Stimulated activated CD8-positive, alpha-beta memory T cell treated with anti-CD3 and anti-CD28 coated beads, Interleukin-7, amount 100 ng/mL, for 24 hours (primary cell): ENCODE measurements around the gene ZFP36L1.

Source experiments
- DNase-seq: peaks from one replicate; pipeline ENCODE4 v3.0.0-alpha.2; 2020; ENCODE audit warnings: low read depth

Gene ZFP36L1

GRCh38 chr14:68762953-68763764, 29.7 kb downstream of the ZFP36L1 start:
- DNase-seq = no peak

DNA sequence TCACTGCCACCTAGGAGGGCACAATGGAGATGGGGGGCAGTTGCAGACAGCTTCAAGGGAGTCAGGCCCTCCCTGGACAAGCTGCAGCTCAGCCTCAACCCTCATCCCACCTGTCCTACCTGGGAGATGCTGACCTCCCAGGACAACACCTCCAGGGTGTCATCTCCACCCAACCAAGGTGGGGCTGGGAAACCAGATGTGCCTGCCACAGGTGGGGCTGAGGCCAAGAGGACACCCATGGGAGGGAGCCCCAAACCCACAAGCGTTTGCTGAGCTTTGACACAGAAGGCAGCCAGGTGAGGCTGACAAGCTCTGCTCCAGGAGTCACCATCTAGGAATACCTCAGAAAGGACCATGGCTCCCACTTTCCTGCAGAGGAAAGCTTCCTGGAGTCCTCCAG, 31.5 kb downstream of the ZFP36L1 start:
- no peak for DNase-seq

- no peak for DNase-seq
These were observed 32.1 kb downstream of the ZFP36L1 start for GRCh38 chr14:68760761-68761160.

GRCh38 chr14:68759937-68760336, 32.9 kb downstream of the ZFP36L1 start:
- DNase-seq = no peak

- DNase-seq = no peak
These were observed 33.8 kb downstream of the ZFP36L1 start for GRCh38 chr14:68759017-68759560.

GRCh38 chr14:68758301-68758700, 34.6 kb downstream of the ZFP36L1 start:
- no peak for DNase-seq

DNA sequence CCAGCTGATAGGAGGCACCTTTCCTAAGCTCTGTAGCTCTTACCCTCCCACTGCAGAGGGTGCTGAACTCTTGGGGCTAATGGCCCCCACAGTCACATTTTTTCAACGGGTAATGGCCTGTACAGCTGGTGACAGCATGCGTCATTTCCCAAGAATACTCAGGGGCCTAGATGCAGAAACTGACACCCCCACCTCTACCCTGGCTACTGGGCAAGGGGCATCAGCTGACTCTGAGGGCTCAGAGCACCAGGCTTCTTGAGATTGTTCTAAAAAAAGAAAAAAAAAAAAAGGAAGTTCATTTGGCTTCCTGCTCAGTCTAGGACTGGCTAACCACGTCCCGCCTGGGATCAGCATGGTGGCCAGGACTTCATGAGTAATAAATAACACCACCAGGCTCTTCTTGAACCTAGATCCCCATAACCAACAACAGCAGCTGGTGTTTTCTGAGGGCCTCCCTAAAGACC, 35.2 kb downstream of the ZFP36L1 start:
- DNase-seq = no peak

DNA sequence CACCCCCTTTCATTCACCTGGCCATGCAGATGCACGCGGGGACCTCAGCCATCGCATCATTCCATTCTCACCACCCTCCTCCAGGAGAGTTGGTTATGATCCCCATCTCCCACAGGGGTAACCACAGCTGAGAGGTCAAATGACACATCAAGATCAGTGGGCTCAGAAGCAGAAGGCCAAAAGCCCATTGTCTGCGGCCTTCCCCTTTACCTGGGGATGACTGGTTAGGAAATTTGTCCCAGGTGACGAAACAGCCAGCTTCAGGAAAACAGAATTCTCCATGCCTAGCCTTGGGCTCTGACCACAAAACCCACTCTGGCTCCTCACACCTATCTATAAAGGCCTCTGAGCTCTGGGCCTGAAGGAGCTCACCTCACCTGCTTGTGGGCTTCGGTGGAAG, 36.1 kb downstream of the ZFP36L1 start:
- DNase-seq = no peak

GRCh38 chr14:68756000-68756481, 36.8 kb downstream of the ZFP36L1 start:
- DNase-seq = no peak

- no peak for DNase-seq
These were observed 37.9 kb downstream of the ZFP36L1 start for GRCh38 chr14:68755016-68755353.

DNA sequence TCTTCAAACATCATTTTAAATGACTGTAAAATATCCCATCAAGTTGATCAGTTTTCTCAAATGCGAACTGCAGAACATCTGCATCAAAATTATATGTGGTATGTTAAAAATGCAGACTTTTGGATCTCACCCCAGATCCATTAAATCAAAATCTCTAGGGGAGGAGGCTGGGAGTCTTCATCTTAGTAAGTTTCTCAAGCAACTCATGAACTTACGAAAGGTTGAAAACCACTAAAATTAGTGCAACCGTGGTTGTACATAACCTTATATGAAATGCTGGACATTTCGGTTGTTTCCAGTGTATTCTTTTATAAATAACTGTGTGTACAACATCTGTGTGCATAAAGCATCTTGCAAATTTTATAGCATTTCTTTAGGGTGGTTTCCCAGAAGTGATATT, 39.2 kb downstream of the ZFP36L1 start:
- DNase-seq = no peak

DNA sequence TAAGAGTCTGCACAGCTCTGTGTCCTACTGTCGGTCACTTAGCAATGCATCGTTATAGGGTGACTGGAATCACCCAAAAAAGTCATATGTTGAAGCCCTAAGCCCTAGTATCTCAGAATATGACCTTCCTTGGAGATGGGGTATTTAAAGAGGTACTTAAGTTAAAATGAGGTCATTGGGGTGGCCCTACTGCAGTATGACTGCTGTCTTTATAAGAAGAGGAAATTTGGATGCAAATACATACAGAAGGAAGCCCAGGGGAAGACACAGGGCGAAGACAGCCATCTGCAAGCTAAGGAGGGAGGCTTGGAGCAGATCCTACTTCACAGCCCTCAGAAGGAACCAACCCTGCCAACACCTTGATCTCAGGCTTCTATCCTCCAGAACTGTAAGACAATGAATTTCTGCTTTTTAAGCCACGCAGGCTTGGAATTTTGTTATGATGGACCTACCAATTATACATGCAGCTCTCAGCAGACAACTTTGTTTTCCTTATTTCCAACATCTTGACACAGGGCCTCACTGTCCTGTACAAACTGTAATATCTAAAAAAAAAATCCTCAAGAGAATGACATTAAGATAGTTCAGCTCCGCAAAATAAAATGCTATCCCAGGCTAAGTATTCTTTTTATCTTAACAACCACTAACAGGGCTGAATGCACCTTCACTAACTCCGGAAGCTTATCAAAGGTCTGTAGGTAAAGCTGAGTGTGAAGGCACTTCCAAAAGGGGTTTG, 40.4 kb downstream of the ZFP36L1 start:
- DNase-seq = no peak

DNA sequence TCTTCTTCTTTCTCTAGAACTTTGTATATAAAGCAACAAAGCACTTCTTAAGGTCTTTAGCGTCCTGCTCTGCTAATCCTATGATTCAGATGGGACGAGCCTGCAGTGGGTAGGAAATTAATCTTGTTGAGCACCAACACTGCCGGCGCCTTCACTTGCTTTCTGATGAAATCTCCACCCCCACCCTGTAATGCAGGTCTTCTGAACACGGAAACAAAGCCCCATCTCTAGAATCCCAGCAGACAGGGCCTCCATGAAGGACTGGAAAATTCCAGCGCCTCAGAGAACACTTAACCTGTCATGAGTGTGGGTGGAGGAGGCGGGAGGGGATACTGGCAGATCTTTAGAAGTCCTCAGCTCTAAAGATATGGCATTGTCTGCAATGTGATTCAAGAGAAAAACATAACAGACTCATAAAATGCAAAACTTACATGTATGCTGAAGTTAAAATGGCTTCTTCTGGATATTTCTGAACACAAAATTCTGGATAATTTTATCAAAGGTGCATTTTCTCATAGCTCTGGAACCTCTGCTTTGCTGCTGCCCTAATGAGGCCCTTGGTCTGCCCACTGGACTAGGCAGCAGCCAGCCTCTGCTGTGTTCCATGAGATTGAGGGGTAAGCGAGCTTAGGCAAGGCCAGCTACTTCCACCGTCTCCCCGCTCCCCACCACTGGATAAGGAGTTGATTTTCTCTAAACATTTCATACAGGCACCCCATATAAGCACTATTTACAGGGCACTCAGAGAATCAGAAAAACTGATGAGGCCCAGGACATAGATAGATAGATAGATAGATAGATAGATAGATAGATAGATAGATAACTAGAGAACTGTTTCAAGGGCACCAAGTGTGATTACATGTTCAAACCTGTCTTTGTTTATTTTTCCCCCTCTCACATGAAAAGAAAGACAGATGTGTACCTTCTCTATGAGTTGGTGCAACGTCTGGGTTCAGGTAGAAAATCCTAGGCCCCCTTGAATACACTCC, 43.1 kb downstream of the ZFP36L1 start:
- no peak for DNase-seq

DNA sequence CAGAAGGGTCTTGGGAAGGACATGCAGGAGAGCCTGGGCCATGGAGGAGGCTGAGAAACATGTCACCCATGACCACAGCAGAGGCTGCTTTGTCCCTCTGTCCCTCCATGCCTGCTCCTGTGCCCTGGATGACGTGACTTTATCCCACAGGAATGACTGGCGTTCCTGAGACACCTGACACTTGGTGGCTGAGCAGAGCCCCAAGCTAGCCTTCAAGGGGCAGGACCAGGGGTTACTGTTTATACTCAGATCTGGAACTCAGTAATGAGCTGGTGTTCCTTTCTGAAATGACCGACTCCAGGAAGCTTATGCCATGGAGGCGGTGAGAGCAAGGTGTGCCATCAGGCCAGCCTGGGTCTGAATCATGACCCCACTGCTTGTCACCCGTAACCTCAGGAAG, 44.2 kb downstream of the ZFP36L1 start:
- no peak for DNase-seq

DNA sequence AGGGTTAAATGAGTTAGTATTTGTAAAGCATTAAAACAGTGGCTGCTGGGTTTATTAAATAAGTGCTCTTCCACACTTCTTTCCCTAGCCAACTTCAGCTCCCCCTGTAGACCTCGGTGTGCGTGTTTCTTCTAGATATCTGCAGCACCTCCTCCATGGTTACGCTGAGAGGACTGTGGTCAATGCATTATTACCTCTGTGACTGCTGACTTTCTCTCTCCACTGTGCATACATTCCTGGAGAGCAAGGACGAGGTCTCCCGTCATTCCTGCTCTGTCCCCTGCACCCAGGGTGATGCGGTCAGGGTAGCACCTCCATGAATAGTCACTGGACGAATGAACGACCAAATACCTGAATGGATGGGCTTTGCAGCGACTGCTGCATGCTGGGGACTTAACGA, 44.6 kb downstream of the ZFP36L1 start:
- DNase-seq = no peak

GRCh38 chr14:68747393-68747792, 45.5 kb downstream of the ZFP36L1 start:
- no peak for DNase-seq

DNA sequence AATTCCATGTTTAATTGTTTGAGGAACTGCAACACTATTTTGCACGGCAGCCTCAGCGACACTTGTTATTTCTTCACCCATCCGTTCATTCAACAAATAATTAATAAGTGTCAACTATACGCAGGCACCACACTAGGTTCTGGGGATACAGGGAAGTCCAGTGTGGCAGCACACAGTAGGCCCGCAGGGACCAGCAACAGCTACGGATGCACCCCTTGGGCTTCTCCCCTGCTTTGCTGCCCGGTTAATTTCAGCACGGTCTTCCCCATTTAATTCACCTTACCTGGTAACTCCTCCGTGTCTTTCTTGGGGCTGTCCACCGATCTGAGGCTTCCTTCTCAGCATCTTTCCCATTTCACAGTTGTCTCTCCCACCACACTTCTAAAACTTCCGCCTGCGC, 48.3 kb downstream of the ZFP36L1 start:
- no peak for DNase-seq

GRCh38 chr14:68741839-68742470, 50.9 kb downstream of the ZFP36L1 start:
- no peak for DNase-seq

GRCh38 chr14:68741477-68741791, 51.4 kb downstream of the ZFP36L1 start:
- no peak for DNase-seq

DNA sequence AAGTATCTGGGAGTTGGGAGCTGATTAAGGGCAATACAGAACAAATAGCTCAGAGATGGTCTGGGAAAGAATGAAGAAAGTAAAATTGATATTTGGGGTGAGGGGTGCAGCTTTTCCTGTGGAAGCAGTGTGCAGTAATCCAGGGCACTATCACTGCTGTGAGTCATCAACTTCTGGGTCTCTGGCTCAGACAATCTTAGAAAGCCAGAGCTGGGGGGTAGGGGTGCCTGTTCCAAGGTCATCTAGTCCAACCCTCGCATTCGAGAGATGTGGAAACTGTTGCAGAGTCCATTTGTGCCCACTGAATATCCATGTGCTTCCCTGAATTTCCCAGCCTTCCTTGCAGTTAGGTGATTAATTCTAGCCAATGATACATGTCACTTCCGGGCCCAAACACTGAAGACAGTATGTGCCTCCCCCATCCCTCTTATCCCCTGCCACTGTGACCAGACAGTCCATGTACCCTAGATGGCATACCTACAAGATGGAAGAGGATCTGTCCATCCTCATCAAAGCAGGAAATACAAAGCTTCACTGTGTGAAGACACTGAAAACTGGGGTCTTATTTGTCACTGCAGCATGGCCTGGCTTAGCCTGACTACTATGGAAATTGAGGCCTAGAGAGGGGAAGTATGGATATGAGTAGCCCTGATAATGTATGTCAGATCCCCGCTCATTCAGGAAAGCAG, 51.9 kb downstream of the ZFP36L1 start:
- DNase-seq = no peak

DNA sequence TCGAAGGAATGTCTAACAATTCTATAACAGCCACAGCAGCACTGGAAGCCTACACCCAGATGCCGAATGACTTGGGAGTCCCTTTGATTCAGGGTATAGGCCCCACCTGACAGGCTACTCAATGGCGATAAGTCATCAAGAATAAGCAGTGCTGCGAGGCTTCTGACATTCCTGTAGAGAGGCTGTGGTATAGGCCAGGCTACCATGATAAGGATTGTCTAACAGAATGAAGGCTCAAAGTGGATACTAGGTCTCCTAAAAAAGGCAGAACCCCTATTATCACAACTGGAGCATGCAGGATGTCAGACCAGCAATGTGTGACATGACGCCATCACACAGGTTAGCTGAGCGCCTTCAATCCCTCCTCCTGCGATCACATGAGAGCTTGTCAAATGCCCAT, 53.2 kb downstream of the ZFP36L1 start:
- DNase-seq = no peak
